Neural progenitor cell (in vitro differentiated cells): ENCODE measurements around the gene RNH1.

Experiments
- CTCF ChIP-seq: fragments of 200-600 bp; sonication (generic); IDR thresholded peaks from 2 replicates; pipeline ENCODE4 v1.5.1; 2017; ENCODE audit warnings: antibody characterized with exemption, mild to moderate bottlenecking
- EZH2phosphoT487 ChIP-seq: fragments of 200-600 bp; sonication (generic); IDR thresholded peaks from 2 replicates; pipeline ENCODE4 v1.6.1; 2017; ENCODE audit warnings: antibody characterized with exemption

GRCh38 chr11:528166-528814 lies 21.2 kb upstream of the RNH1 start:
- TF ChIP-seq CTCF (no peak), EZH2phosphoT487 (no peak)
